VCaP (cell line): ENCODE results near the gene KRTAP4-7.
"Not testable (repeated sequence)": the region's sequence is repeated elsewhere in the genome, so short reads cannot be mapped to it uniquely, and the experiment has no call there.

Experiments
- H3K27ac ChIP-seq: fragments of 450-650 bp; 2 replicates; pipeline ENCODE4 v1.5.1; 2017
- CTCF ChIP-seq: fragments of 450-650 bp; conservative IDR thresholded peaks from 2 replicates; pipeline ENCODE4 v1.5.1; 2017; ENCODE audit warnings: mild to moderate bottlenecking, moderate library complexity

The KRTAP4-7 gene

DNA sequence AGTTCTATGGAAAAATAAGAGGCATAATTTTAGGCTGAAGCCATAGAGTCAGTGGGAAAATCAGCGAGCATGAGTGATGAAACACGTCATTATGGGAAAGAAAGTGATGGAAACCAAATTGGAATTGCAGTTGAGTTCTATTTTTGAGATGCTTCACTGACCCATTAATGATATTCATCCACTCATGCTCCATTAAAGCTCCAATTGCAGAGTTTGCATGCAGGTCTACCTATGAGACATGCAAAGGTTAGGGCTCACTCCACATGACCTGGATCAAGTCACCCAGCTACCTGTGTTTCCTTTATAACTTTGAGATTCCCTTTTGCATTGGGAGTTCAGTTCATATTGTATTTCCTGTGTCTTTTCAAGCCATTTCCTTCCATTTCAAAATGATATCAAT lies 10.3 kb upstream of the KRTAP4-7 start:
- H3K27ac ChIP-seq = no peak overlapping the region
- TF ChIP-seq CTCF = no peak

DNA sequence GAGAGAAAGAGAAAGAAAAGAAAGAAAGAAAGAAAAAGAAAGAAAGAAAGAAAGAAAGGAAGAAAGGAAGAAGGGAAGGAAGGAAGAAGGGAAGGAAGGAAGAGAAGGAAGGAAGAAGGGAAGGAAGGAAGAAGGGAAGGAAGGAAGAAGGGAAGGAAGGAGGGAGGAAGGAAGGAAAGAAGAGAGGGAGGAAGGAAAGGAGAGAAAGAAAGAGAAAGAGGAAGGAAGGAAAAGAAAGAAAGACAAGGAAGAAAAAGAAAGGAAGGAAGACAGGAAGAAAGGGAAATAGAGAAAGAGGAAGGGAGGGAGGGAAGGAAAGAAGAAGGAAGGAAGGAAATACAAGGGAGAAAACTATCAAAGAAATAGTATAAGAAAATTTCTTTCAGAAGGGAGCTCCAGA lies 7.2 kb upstream of the KRTAP4-7 start:
- TF ChIP-seq CTCF = no peak

DNA sequence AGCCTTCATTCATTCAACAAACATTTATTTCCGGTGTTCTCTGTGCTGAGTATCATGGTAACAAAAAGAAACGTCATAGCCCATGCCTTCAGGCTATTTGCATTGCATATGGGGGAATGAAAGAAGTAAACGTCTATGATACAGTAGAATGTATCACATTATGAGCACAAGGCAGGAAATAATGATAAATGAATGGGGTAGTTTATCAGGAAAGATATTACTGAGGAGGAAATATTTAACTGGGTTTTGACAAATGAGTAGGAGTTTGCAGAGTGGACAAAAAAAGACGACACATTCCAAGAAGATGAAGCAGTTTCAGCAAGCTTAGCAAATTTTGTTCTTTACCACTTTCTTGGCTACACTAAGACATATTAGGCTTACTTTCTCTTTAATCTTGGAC lies 1.3 kb upstream of the KRTAP4-7 start:
- no peak overlapping the region for H3K27ac ChIP-seq

More for the DNA sequence above, 7.2 kb upstream of the KRTAP4-7 start:
- no peak overlapping the region for H3K27ac ChIP-seq

DNA sequence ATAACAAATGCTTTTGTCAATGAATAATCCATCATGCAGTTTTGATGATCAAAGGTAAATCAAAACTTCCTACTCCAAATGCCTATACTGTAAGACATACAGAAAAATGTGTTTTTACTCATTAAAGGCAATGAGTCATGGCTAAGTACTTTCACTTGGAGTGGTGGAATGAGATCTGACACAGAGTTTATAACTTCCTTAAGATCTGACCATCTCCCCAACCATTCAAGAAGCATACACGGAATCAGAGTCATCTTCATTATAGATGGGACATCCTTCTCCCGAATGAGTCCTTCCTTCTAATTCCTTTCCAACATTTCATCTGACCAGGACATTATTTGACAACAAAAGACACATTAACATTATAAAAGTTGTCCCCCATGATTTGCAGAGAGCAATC lies 523 bp upstream of the KRTAP4-7 start:
- not testable (repeated sequence) for H3K27ac ChIP-seq

More for the DNA sequence above, 1.3 kb upstream of the KRTAP4-7 start:
- no peak for TF ChIP-seq CTCF

GRCh38 chr17:41088760-41089352 lies 4.9 kb downstream of the KRTAP4-7 start:
- H3K27ac ChIP-seq = not testable (repeated sequence)

GRCh38 chr17:41096055-41096454 lies 12.1 kb downstream of the KRTAP4-7 start:
- H3K27ac ChIP-seq = no peak overlapping the region
- no peak for TF ChIP-seq CTCF

DNA sequence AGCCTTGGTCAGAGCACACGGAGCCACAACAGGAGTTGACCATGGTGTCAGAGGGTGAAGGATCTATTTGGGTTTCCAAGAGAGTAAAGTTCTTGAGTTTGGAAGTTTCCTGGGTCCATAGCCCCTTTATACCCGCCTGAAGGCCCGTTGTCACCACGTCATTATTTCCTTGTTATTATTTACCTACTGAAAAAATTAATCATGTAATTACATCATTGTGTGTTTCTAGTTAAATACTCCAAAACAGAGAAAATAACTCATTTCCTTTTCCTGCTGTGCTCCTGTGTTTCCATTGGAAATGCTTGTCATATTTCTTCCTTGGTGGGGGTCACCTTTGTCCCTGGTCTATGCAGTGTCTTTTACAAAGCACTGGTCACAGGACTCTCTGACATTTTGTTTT lies 14.1 kb downstream of the KRTAP4-7 start, which contains the start of gene KRTAP4-8:
Gene KRTAP4-8 (minus strand): TSS at position 101 of the 400 bp plus-strand sequence. CDS start 58 bp downstream, at position 43.
- TF ChIP-seq CTCF = no peak
- no peak within 1 kb of the TSS for H3K27ac ChIP-seq

GRCh38 chr17:41098481-41098880 lies 14.5 kb downstream of the KRTAP4-7 start:
- TF ChIP-seq CTCF = no peak
- no peak overlapping the region for H3K27ac ChIP-seq

DNA sequence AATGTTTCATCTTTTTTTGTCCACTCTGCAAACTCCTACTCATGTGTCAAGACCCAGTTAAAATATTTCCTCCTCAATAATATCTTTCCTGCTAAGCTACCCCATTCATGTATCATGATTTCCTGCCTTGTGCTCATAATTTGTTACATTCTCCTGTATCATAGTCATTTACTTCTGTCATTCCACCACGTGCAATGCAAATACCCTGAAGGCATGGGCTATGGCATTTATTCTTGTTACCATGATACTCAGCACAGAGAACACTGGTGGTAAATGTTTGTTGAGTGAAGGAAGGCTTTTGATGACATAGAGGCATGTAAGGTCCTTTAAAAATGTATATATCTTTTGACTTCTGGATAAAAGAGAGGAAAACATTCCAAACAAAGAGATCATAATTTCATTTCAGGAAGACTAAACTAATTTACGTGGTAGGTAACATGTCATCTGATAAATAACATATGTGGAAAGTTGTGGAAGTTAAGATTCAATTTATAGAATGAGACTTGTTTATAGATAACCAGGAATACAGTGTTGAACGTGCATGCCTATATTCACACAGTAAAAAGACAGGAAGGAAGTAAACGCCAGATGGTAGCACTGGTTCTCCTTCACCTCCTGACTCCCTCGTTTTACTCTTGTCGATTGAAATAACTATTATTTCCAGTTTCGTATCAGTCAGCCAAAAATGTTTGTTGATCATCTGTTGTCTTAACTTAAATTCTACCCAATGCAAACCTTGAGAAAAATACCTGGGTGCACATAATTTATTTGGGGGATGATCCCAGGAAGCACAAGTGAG lies 15.9 kb downstream of the KRTAP4-7 start:
- H3K27ac ChIP-seq = not testable (repeated sequence)
